Ovary (tissue), 3 donors: ENCODE data around the gene PUS7L.

Experiments
- CTCF ChIP-seq, 3 donors: fragments of 450-650 bp in 2 of 3; fragments of 200-600 bp in 1 of 3; IDR thresholded peaks; one replicate each; pipeline versions ENCODE4 v1.5.1 to v1.8.0; 2016 to 2022; ENCODE audit warnings: antibody characterized with exemption in 3 of 3, mild to moderate bottlenecking in 1 of 3
- EP300 ChIP-seq: sonication (generic); formaldehyde crosslinking; IDR thresholded peaks from one replicate; pipeline ENCODE4 v1.6.1; 2017; ENCODE audit warnings: antibody characterized with exemption
- POLR2A ChIP-seq: fragments of 450-650 bp; IDR thresholded peaks from one replicate; pipeline ENCODE4 v1.6.1; 2017; ENCODE audit warnings: antibody characterized with exemption, mild to moderate bottlenecking, moderate library complexity
- donor health status: DM: no; HTN: no; CAD: no.

- TF ChIP-seq CTCF (IDR thresholded peaks at IDR 0.05): no peak
- no peak for TF ChIP-seq POLR2A
- TF ChIP-seq EP300: no peak
These were observed 4.6 kb downstream of the PUS7L start for GRCh38 chr12:43754015-43754414.
